ENCODE measurements around the gene AOPEP. TPM values are rescaled to one million over a fixed set of nuclear protein-coding genes. Genes with fewer than 3 reads are reported as not detected.

Gene AOPEP
- polyA plus RNA-seq, 1 of the 3 experiments (the other 2 are of a cell fraction) = 54.6 TPM

- Histone ChIP-seq H3K79me2 (ENCODE audit: insufficient read depth) (no peaks in the 10 kb centered on the region), H3K27ac (ENCODE audit: low read depth in 2 of 2, low read length in 1 of 2) (no peak overlapping the region), H3K9me2 (no peaks in the 10 kb centered on the region), H3K27me3 (ENCODE audit: insufficient read depth) (no peaks in the 10 kb centered on the region), H3K9ac (no peak overlapping the region), H3K4me1 (ENCODE audit: control insufficient read depth in 1 of 2, insufficient read depth in 2 of 2, low read depth in 1 of 2, low read length in 1 of 2) (peaks cover 0 to 2% of the 10 kb centered on the region in 2 experiments; a peak in 1 of 4 replicates), H3K4me2 (no peak overlapping the region), H2AFZ (ENCODE audit: low read depth) (no peak overlapping the region), H4K20me1 (ENCODE audit: insufficient read depth) (no peaks in the 10 kb centered on the region), H3K36me3 (replicated peaks in 1 of 2; ENCODE audit: control insufficient read depth in 1 of 2, insufficient read depth in 2 of 2, low read length in 1 of 2) (peaks cover 0 to 6% of the 10 kb centered on the region in 2 experiments), H3K4me3 (ENCODE audit: low read depth in 2 of 2, low read length in 1 of 2) (no peak overlapping the region), H3K9me3 (no peaks in the 10 kb centered on the region), H3F3A (replicated peaks; ENCODE audit: insufficient read depth) (no peaks in the 10 kb centered on the region)
- 95% methylated on average over 5 of the region's 5 CpGs for whole genome bisulfite sequencing (ENCODE audit: low lambda C conversion rate)
- TF ChIP-seq EP300 (IDR thresholded peaks at IDR 0.05; ENCODE audit: borderline replicate concordance in 1 of 2, low read depth in 1 of 2, low read length in 1 of 2) = no peak
- TF ChIP-seq REST (IDR thresholded peaks at IDR 0.05; ENCODE audit: low read depth, low read length) = no peak
- no peak for TF ChIP-seq SMC3 (IDR thresholded peaks at IDR 0.05; ENCODE audit: low read depth, low read length)
- no peak for TF ChIP-seq POLR2AphosphoS5 (IDR thresholded peaks at IDR 0.05; ENCODE audit: low read depth, low read length)
- TF ChIP-seq YY1 (IDR thresholded peaks at IDR 0.05; ENCODE audit: low read depth) = no peak
- no peak for TF ChIP-seq FOSL2 (IDR thresholded peaks at IDR 0.05; ENCODE audit: borderline replicate concordance, low read depth)
- TF ChIP-seq CHD2 (IDR thresholded peaks at IDR 0.05; ENCODE audit: low read length, partially characterized antibody) = no peak
- no peak for TF ChIP-seq EZH2phosphoT487 (IDR thresholded peaks at IDR 0.05; ENCODE audit: borderline replicate concordance, low read depth)
- no peak for TF ChIP-seq ZBTB33 (IDR thresholded peaks at IDR 0.05; ENCODE audit: borderline replicate concordance, low read depth)
- TF ChIP-seq RFX5 (IDR thresholded peaks at IDR 0.05; ENCODE audit: low read length) = no peak
- no peak for TF ChIP-seq USF2 (IDR thresholded peaks at IDR 0.05; ENCODE audit: borderline replicate concordance, low read depth, low read length)
- TF ChIP-seq MXI1 (IDR thresholded peaks at IDR 0.05; ENCODE audit: low read depth, low read length) = no peak
- no peak for TF ChIP-seq NRF1 (IDR thresholded peaks at IDR 0.05; ENCODE audit: low read depth, low read length)
- TF ChIP-seq FOXM1 (IDR thresholded peaks at IDR 0.05; ENCODE audit: low read depth) = no peak
- no peak for TF ChIP-seq MEF2A (IDR thresholded peaks at IDR 0.05; ENCODE audit: borderline replicate concordance, low read depth)
- TF ChIP-seq ELF1 (IDR thresholded peaks at IDR 0.05) = no peak
- no peak for TF ChIP-seq RAD21 (IDR thresholded peaks at IDR 0.05; ENCODE audit: low read length)
- TF ChIP-seq SIN3A (IDR thresholded peaks at IDR 0.05; ENCODE audit: borderline replicate concordance, low read depth, low read length) = no peak
- no peak for DNase-seq
- ChIA-PET POLR2A (no interaction called here), CTCF (no interaction called here)
Observed at GRCh38 chr9:94823710-94824109, 97.2 kb downstream of the AOPEP start.
